ENCODE results near the gene ZNF423.
A peak's percentile ranks its signal among the peaks of the same experiment; 100 is the strongest.

ZNF423 gene

GRCh38 chr16:49869731-49870130 lies 13.8 kb upstream of the ZNF423 start:
- DNase-seq (ENCODE audit: low spot score) = no peak

GRCh38 chr16:49867796-49868668 lies 12.1 kb upstream of the ZNF423 start:
- DNase-seq (ENCODE audit: low spot score) = no peak

- DNase-seq (ENCODE audit: low spot score) = no peak
Measured at GRCh38 chr16:49867234-49867633, 11.3 kb upstream of the ZNF423 start.

- no peak for DNase-seq (ENCODE audit: low spot score)
Measured at GRCh38 chr16:49866595-49867071, 10.7 kb upstream of the ZNF423 start.

- no peak for DNase-seq (ENCODE audit: low spot score)
Measured at GRCh38 chr16:49862694-49863093, 6.8 kb upstream of the ZNF423 start.

- no peak for DNase-seq (ENCODE audit: low spot score)
Measured at GRCh38 chr16:49861299-49861698, 5.4 kb upstream of the ZNF423 start.

GRCh38 chr16:49860593-49860992 lies 4.7 kb upstream of the ZNF423 start:
- no peak for DNase-seq (ENCODE audit: low spot score)

- DNase-seq (ENCODE audit: low spot score) = no peak
Measured at GRCh38 chr16:49859125-49859811, 3.4 kb upstream of the ZNF423 start.

- DNase-seq (ENCODE audit: low spot score) = no peak
Measured at GRCh38 chr16:49858200-49859124, 2.5 kb upstream of the ZNF423 start.

GRCh38 chr16:49857423-49858181 lies 1.7 kb upstream of the ZNF423 start:
- peak; percentile 18 for DNase-seq (ENCODE audit: low spot score)

- DNase-seq (ENCODE audit: low spot score) = no peak
Measured at GRCh38 chr16:49856672-49857330, 889 bp upstream of the ZNF423 start.

- DNase-seq (ENCODE audit: low spot score) = peak; percentile 43
Measured at GRCh38 chr16:49855280-49855821, 561 bp downstream of the ZNF423 start.

GRCh38 chr16:49854796-49855203 lies 1.1 kb downstream of the ZNF423 start:
- DNase-seq (ENCODE audit: low spot score) = no peak

- DNase-seq (ENCODE audit: low spot score) = no peak
Measured at GRCh38 chr16:49854188-49854795, 1.6 kb downstream of the ZNF423 start.

- DNase-seq (ENCODE audit: low spot score) = no peak
Measured at GRCh38 chr16:49852279-49852678, 3.6 kb downstream of the ZNF423 start.

- no peak for DNase-seq (ENCODE audit: low spot score)
Measured at GRCh38 chr16:49851468-49851787, 4.5 kb downstream of the ZNF423 start.

- no peak for DNase-seq (ENCODE audit: low spot score)
Measured at GRCh38 chr16:49850558-49851467, 5.1 kb downstream of the ZNF423 start.

- DNase-seq (ENCODE audit: low spot score) = no peak
Measured at GRCh38 chr16:49849754-49850108, 6.2 kb downstream of the ZNF423 start.

GRCh38 chr16:49849037-49849753 lies 6.7 kb downstream of the ZNF423 start:
- DNase-seq (ENCODE audit: low spot score) = no peak

Measured in CD4-positive, alpha-beta T cell treated with Interleukin-15 for 4 hours (primary cell).